HG02763 (cell line): ENCODE measurements around the gene UBE2L3.

ENCODE experiments used
- ATAC-seq: cut with Tn5 transposase; IDR thresholded peaks from one replicate; pipeline ENCODE4 v1.9.1; 2021; ENCODE audit warnings: mild to moderate bottlenecking, moderate library complexity; ENCODE audit not compliant: unreplicated experiment

Gene UBE2L3

DNA sequence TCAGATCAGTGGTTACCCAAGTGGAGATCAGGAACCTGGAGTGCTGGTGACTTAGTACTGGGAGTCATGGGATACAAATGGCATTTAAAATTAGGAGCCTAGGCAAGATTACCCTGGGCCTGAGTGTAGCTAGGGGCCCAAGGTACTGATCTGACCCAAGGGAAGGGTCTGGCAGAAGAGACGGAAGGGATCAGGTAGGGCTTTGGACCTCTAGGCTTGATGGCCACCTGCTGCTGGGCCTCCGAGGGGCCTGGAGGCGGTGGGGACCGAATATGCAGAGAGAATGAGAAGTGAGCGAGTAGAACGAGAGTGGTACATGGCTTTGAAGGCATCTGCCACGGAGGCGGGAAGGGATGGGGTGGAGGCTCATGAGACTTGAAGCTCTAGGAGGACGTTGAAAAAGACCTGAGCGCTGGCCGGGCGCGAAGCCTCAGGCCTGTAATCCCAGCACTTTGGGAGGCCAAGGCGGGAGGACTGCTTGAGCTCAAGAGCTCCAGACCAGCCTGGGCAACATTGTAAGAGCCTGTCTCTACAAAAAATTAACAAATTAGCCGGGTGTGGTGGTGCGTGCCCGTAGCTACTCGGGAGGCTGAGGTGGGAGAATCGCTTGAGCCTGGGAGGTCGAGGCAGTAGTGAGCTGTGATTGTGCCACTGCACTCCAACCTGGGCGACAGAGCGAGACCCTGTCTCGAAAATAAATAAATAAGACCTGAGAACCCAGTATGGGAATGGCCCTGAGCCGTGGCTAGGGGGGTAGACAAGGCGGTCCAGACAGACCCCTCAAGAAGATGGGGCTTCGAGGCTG is 97.7 kb downstream of the UBE2L3 start:
- ATAC-seq: no peak

GRCh38 chr22:21666786-21667185 is 99.3 kb downstream of the UBE2L3 start:
- no peak for ATAC-seq

DNA sequence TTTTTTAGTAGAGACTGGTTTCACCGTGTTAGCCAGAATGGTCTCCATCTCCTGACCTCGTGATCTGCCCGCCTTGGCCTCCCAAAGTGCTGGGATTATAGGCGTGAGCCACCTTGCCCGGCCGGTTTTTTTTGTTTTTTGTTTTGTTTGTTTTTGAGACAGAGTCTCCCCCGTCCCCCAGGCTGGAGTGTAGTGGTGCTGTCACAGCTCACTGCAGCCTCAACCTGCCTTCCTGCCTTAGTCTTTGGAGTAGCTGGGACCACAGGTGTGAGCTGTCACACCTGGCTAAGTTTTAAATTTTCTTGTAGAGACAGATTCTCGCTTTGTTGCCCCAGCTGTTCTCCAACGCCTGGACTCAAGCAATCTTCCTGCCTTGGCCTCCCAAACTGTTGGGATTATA is 101.5 kb downstream of the UBE2L3 start:
- ATAC-seq: no peak

DNA sequence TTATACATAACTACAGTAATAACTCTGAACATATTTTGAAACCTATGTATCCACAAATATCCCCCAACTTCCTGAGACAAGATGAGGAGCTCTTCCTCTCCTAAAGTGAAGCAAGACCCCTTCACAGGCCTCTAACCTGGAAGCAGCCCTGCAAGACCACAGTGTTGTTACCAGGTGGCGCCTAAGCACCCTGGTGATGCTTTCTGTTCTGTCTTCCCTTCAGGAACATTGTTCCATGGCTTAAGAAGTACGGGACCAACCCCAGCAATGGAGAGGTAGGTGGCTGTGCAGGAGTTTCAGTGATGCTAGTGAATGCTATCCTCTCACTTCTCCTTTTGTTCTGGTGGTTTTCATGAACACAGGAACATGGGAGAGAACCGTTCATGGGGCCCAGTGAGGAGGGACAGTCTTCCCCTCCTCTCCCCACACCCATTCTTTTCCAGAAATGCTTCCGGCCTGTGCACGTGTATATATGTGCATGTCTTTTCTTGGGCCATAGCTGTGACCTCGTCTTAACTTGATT is 104.7 kb downstream of the UBE2L3 start:
- ATAC-seq: no peak
